ENCODE data around the gene CSPG5. TPM values are rescaled to one million over a fixed set of nuclear protein-coding genes. Genes with fewer than 3 reads are reported as not detected.

Gene CSPG5
- total and polyA plus RNA-seq, 2 donors (not counting 1 experiment from before 2014, with no cell fraction given): 0.04 to 0.99 TPM

DNA sequence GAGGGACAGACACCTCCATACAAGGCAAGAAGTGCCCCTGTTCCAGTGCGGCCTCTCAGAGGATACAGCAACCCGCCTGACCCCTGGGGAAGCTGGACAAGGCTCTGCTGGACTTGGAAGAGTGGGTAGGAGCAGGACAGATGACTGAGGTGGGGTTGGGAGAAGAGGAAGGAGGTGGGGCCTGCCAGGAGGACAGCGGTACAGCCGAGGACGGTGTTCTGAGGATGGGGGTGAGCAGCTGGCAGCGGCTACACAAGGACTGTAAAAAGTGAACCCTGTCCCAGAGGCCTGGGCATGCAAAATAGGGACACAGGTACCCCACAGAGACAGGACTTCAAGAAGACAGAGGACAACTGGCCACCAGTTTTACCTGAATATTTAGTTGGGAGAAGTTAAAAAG is 41.7 kb downstream of the CSPG5 start:
- no peak for TF ChIP-seq EZH2 (IDR thresholded peaks at IDR 0.05; ENCODE audit: borderline replicate concordance, insufficient read depth, low read depth, low read length, poor library complexity, severe bottlenecking)
- TF ChIP-seq, protein P1, sequence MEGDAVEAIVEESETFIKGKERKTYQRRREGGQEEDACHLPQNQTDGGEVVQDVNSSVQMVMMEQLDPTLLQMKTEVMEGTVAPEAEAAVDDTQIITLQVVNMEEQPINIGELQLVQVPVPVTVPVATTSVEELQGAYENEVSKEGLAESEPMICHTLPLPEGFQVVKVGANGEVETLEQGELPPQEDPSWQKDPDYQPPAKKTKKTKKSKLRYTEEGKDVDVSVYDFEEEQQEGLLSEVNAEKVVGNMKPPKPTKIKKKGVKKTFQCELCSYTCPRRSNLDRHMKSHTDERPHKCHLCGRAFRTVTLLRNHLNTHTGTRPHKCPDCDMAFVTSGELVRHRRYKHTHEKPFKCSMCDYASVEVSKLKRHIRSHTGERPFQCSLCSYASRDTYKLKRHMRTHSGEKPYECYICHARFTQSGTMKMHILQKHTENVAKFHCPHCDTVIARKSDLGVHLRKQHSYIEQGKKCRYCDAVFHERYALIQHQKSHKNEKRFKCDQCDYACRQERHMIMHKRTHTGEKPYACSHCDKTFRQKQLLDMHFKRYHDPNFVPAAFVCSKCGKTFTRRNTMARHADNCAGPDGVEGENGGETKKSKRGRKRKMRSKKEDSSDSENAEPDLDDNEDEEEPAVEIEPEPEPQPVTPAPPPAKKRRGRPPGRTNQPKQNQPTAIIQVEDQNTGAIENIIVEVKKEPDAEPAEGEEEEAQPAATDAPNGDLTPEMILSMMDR (IDR thresholded peaks at IDR 0.05): no peak
- H3K27ac ChIP-seq (ENCODE audit: low read length in 2 of 2): no peak overlapping the region
- H3K9me3 Mint-ChIP-seq (ENCODE audit: insufficient read depth): no peaks in the 10 kb centered on the region
- H3K4me1 ChIP-seq (ENCODE audit: control insufficient read depth in 2 of 2, insufficient read depth in 2 of 2, low read length in 2 of 2): no peaks in the 10 kb centered on the region
- peaks cover 24% of the 10 kb centered on the region for H3K27me3 Mint-ChIP-seq
- H3K79me2 ChIP-seq (ENCODE audit: control insufficient read depth, insufficient read depth, low read length): no peaks in the 10 kb centered on the region
- ATAC-seq (ENCODE audit: low read depth) (no peak), DNase-seq (no peak)
- ChIA-PET CTCF (interaction anchor here (1.2 kb wide), 1 partner anchor 13 kb away, joined by 4 read pairs; no protein-coding TSS in a partner anchor), POLR2A (no interaction called here)
- H3K4me3 Mint-ChIP-seq: no peak overlapping the region
- H4K20me1 ChIP-seq (ENCODE audit: control insufficient read depth, insufficient read depth, low read length, poor library complexity, severe bottlenecking): no peaks in the 10 kb centered on the region
- WGBS (ENCODE audit: insufficient coverage): 98% methylated on average over 5 of the region's 6 CpGs
- intact Hi-C loops (cut with micrococcal nuclease): no loop called here
- H2AFZ ChIP-seq (ENCODE audit: insufficient read depth, low read depth, low read length, poor library complexity, severe bottlenecking): no peak overlapping the region
- H3K27me3 ChIP-seq (replicated peaks in 1 of 4; ENCODE audit: control extremely low read depth in 1 of 4, control insufficient read depth in 3 of 4, insufficient read depth in 4 of 4, low read length in 3 of 4): peaks cover 0 to 3% (median 0%) of the 10 kb centered on the region in 4 experiments
- no peak overlapping the region for H3K27ac Mint-ChIP-seq
- no peaks in the 10 kb centered on the region for H3K9me3 ChIP-seq (ENCODE audit: control extremely low read depth in 1 of 3, control insufficient read depth in 2 of 3, insufficient read depth in 1 of 3, low read length in 2 of 3)
- no peak overlapping the region for H3K4me3 ChIP-seq (ENCODE audit: control extremely low read depth in 1 of 5, extremely low read depth in 1 of 5, insufficient read depth in 1 of 5, low read depth in 2 of 5, low read length in 4 of 5)
- no peak overlapping the region for H3K4me2 ChIP-seq (replicated peaks; ENCODE audit: low read depth, low read length, poor library complexity, severe bottlenecking)
- no peaks in the 10 kb centered on the region for H3K4me1 Mint-ChIP-seq
- no peak overlapping the region for H3K9ac ChIP-seq (ENCODE audit: low read length)
- no peaks in the 10 kb centered on the region for H3K36me3 ChIP-seq (replicated peaks in 1 of 2; ENCODE audit: control extremely low read depth in 1 of 2, control insufficient read depth in 1 of 2, extremely low read depth in 1 of 2, insufficient read depth in 2 of 2, low read length in 1 of 2)

DNA sequence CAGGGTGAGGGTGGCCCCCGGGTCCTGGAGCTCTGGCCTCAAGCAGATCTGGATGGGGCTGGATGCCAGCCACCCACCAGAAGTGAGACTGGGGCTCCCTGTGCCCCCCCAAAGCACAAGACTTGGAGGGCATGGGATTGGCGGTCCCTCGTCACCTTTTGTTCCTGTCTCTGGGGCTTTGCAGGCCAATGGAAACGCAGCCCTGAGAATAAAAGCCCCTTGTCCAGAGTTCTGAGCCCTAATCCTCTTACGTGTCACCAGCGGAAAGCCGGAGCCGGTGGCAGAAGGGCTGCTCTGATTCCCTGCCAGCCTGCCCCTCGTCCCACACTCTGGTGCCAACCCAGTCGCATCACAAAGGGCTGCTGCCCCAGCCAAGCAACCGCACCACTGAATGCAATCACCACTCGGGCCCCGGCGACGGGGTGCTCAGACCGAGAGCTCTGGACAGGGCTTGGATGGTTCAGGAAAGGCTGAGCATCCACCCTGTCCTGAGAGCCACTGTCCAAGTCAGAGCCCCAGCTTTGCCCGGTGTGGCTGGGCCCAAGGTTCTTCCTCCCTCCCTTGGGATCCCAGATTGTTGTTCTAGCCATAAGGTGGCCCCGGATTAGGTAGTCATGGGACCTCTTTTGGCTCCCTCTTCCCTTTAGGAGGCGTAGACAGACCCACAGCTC is 42.3 kb downstream of the CSPG5 start:
- WGBS (ENCODE audit: insufficient coverage): 92% methylated on average over 19 of the region's 19 CpGs
- CTCF ChIA-PET: interaction anchor here (1.2 kb wide), 1 partner anchor 12 kb away, joined by 4 read pairs; no protein-coding TSS in a partner anchor
- intact Hi-C loops (cut with micrococcal nuclease): no loop called here
- Mint-ChIP-seq H3K27me3 (peaks cover 18% of the 10 kb centered on the region), H3K9me3 (ENCODE audit: insufficient read depth) (no peaks in the 10 kb centered on the region), H3K4me3 (no peak overlapping the region), H3K27ac (no peak overlapping the region), H3K4me1 (no peaks in the 10 kb centered on the region)
- no peaks in the 10 kb centered on the region for H4K20me1 ChIP-seq (ENCODE audit: control insufficient read depth, insufficient read depth, low read length, poor library complexity, severe bottlenecking)
- no peak overlapping the region for H3K9ac ChIP-seq (ENCODE audit: low read length)
- POLR2A ChIA-PET: no interaction called here
- H3K4me1 ChIP-seq (ENCODE audit: control insufficient read depth in 2 of 2, insufficient read depth in 2 of 2, low read length in 2 of 2): no peaks in the 10 kb centered on the region
- H3K79me2 ChIP-seq (ENCODE audit: control insufficient read depth, insufficient read depth, low read length): no peaks in the 10 kb centered on the region
- peaks cover 0 to 3% (median 0%) of the 10 kb centered on the region in 4 experiments for H3K27me3 ChIP-seq (replicated peaks in 1 of 4; ENCODE audit: control extremely low read depth in 1 of 4, control insufficient read depth in 3 of 4, insufficient read depth in 4 of 4, low read length in 3 of 4)
- no peak overlapping the region for H2AFZ ChIP-seq (ENCODE audit: insufficient read depth, low read depth, low read length, poor library complexity, severe bottlenecking)
- H3K4me2 ChIP-seq (replicated peaks; ENCODE audit: low read depth, low read length, poor library complexity, severe bottlenecking): no peak overlapping the region
- no peak overlapping the region for H3K27ac ChIP-seq (ENCODE audit: low read length in 2 of 2)
- no peak for ATAC-seq (ENCODE audit: low read depth)
- no peak overlapping the region for H3K4me3 ChIP-seq (ENCODE audit: control extremely low read depth in 1 of 5, extremely low read depth in 1 of 5, insufficient read depth in 1 of 5, low read depth in 2 of 5, low read length in 4 of 5)
- TF ChIP-seq EZH2 (IDR thresholded peaks at IDR 0.05; ENCODE audit: borderline replicate concordance, insufficient read depth, low read depth, low read length, poor library complexity, severe bottlenecking): no peak
- TF ChIP-seq, protein P1 (IDR thresholded peaks at IDR 0.05): no peak
- H3K36me3 ChIP-seq (replicated peaks in 1 of 2; ENCODE audit: control extremely low read depth in 1 of 2, control insufficient read depth in 1 of 2, extremely low read depth in 1 of 2, insufficient read depth in 2 of 2, low read length in 1 of 2): no peaks in the 10 kb centered on the region
- no peaks in the 10 kb centered on the region for H3K9me3 ChIP-seq (ENCODE audit: control extremely low read depth in 1 of 3, control insufficient read depth in 2 of 3, insufficient read depth in 1 of 3, low read length in 2 of 3)
- no peak for DNase-seq
